Liver (tissue), 9 donors: ENCODE results near the gene TBL1X. TPM values are rescaled to one million over a fixed set of nuclear protein-coding genes. Genes with fewer than 3 reads are reported as not detected.

Experiments
- DNase-seq: peaks from one replicate; pipeline ENCODE4 v3.0.0-alpha.2; 2017; ENCODE audit warnings: low spot score
- H3K27ac ChIP-seq, 2 donors: one replicate each; pipeline ENCODE4 v1.7.0; 2013; ENCODE audit warnings: inconsistent platforms in 2 of 2, low read length in 2 of 2, control low read depth in 1 of 2, low read depth in 1 of 2, mild to moderate bottlenecking in 1 of 2
- H3K27me3 ChIP-seq, 4 donors: one replicate each; pipeline versions ENCODE4 v1.6.1 to v1.7.0; 2013; ENCODE audit warnings: low read length in 3 of 4, inconsistent platforms in 1 of 4, mild to moderate bottlenecking in 1 of 4, moderate library complexity in 1 of 4; ENCODE audit not compliant: control insufficient read depth in 4 of 4, insufficient read depth in 4 of 4
- H3K36me3 ChIP-seq, 4 donors: one replicate each; pipeline versions ENCODE4 v1.6.1 to v1.7.0; 2013; ENCODE audit warnings: low read length in 3 of 4, mild to moderate bottlenecking in 3 of 4, low read depth in 1 of 4, moderate library complexity in 1 of 4; ENCODE audit not compliant: control insufficient read depth in 4 of 4, insufficient read depth in 3 of 4
- H3K4me1 ChIP-seq, 4 donors: one replicate each; pipeline versions ENCODE4 v1.6.1 to v1.7.0; 2013; ENCODE audit warnings: low read length in 3 of 4, mild to moderate bottlenecking in 3 of 4, moderate library complexity in 1 of 4; ENCODE audit not compliant: control insufficient read depth in 4 of 4, insufficient read depth in 4 of 4
- H3K4me3 ChIP-seq, 3 donors: one replicate each; pipeline versions ENCODE4 v1.6.1 to v1.7.0; 2013; ENCODE audit warnings: low read length in 3 of 3, control low read depth in 1 of 3, low read depth in 1 of 3, mild to moderate bottlenecking in 1 of 3
- H3K9ac ChIP-seq, 2 donors: one replicate each; pipeline ENCODE4 v1.7.0; 2013; ENCODE audit warnings: low read length in 2 of 2, mild to moderate bottlenecking in 2 of 2, moderate library complexity in 2 of 2, control low read depth in 1 of 2, low read depth in 1 of 2
- H3K9me3 ChIP-seq, 4 donors: one replicate each; pipeline versions ENCODE4 v1.6.1 to v1.7.0; 2013; ENCODE audit warnings: low read length in 3 of 4; ENCODE audit not compliant: control insufficient read depth in 4 of 4
- CTCF ChIP-seq: fragments of 150-350 bp; IDR thresholded peaks from 2 replicates; pipeline ENCODE4 v1.5.1; 2017; ENCODE audit warnings: improper control_type of control experiment, low read depth, low read length; ENCODE audit not compliant: missing input control
- EGR1 ChIP-seq, 2 donors: IDR thresholded peaks; 2 replicates each; pipeline ENCODE4 v1.6.1; 2016 to 2018; ENCODE audit warnings: antibody characterized with exemption in 2 of 2, low read depth in 2 of 2
- FOXA1 ChIP-seq: IDR thresholded peaks from 2 replicates; pipeline ENCODE4 v1.6.1; 2016; ENCODE audit warnings: antibody characterized with exemption
- FOXA2 ChIP-seq: IDR thresholded peaks from 2 replicates; pipeline ENCODE4 v1.6.1; 2016; ENCODE audit warnings: antibody characterized with exemption
- HNF4A ChIP-seq, 2 donors: conservative IDR thresholded peaks; 2 replicates each; pipeline ENCODE4 v1.6.1; 2016; ENCODE audit warnings: antibody characterized with exemption in 2 of 2, mild to moderate bottlenecking in 2 of 2
- HNF4G ChIP-seq: IDR thresholded peaks from 2 replicates; pipeline ENCODE4 v1.6.1; 2016; ENCODE audit warnings: antibody characterized with exemption
- JUND ChIP-seq, 2 donors: IDR thresholded peaks; 2 replicates each; pipeline ENCODE4 v1.6.1; 2016; ENCODE audit warnings: antibody characterized with exemption in 2 of 2
- MAX ChIP-seq: IDR thresholded peaks from 2 replicates; pipeline ENCODE4 v1.6.1; 2016; ENCODE audit warnings: antibody characterized with exemption
- RAD21 ChIP-seq, 2 donors: IDR thresholded peaks; 2 replicates each; pipeline ENCODE4 v1.6.1; 2016; ENCODE audit warnings: antibody characterized with exemption in 2 of 2, mild to moderate bottlenecking in 2 of 2
- REST ChIP-seq: IDR thresholded peaks from 2 replicates; pipeline ENCODE4 v1.6.1; 2016; ENCODE audit warnings: antibody characterized with exemption, mild to moderate bottlenecking
- RXRA ChIP-seq, 2 donors: IDR thresholded peaks; 2 replicates each; pipeline ENCODE4 v1.6.1; 2017 to 2018; ENCODE audit warnings: antibody characterized with exemption in 2 of 2, mild to moderate bottlenecking in 1 of 2
- SP1 ChIP-seq: IDR thresholded peaks from 2 replicates; pipeline ENCODE4 v1.6.1; 2018; ENCODE audit warnings: antibody characterized with exemption, mild to moderate bottlenecking
- ZBTB33 ChIP-seq: IDR thresholded peaks from 2 replicates; pipeline ENCODE4 v1.6.1; 2016; ENCODE audit warnings: antibody characterized with exemption
- WGBS: extraction: QIAGEN DNeasy Blood & Tissue Kit; methylation state at CpG from one replicate; pipeline ENCODE4 v1.1.7; 2013; 5-methylcytosine and 5-hydroxymethylcytosine counted together
- polyA plus RNA-seq, 2 donors: library from polyadenylated mRNA; stranded (reverse) in 1 of 2; unstranded in 1 of 2; fragments of 200-250 nt in 1 of 2; fragments of >200 nt in 1 of 2; fragmentation: Nextera tagmentation in 1 of 2; extraction: Ambion mirVana in 1 of 2; gene quantifications; one replicate each; pipeline versions ENCODE4 v1.2.1 to v1.2.3, GENCODE V29; 2013 to 2015
- total RNA-seq, 2 donors: library from RNA; depleted of rRNA; stranded (reverse); fragments of >200 nt; gene quantifications; one replicate each; pipeline ENCODE4 v1.2.3, GENCODE V29; 2014
- donor health status: healthy.
- donor health status: healthy.
- donor health status: healthy.
- donor health status: healthy.
- donor health status: healthy.

Gene TBL1X
- total and polyA plus RNA-seq, 4 donors = 11.2 to 15.1 (median 11.8) TPM

GRCh38 chrX:9562851-9563250 is 98.0 kb downstream of the TBL1X start:
- DNase-seq = no peak
- Histone ChIP-seq H3K9ac (no peak overlapping the region), H3K36me3 (no peaks in the 10 kb centered on the region), H3K27ac (no peak overlapping the region), H3K4me1 (peaks cover 0 to 24% (median 18%) of the 10 kb centered on the region in 4 donors), H3K4me3 (no peak overlapping the region), H3K9me3 (no peaks in the 10 kb centered on the region), H3K27me3 (no peaks in the 10 kb centered on the region)
- TF ChIP-seq HNF4A (conservative IDR thresholded peaks at IDR 0.05) = peak in 1 of 2 donors; percentile 21
- no peak for TF ChIP-seq EGR1 (IDR thresholded peaks at IDR 0.05; ENCODE audit: low read depth in 2 of 2)
- 65% methylated on average over 8 of the region's 8 CpGs for WGBS

GRCh38 chrX:9566150-9566621 is 101.3 kb downstream of the TBL1X start:
- WGBS = 12% methylated on average over 6 of the region's 6 CpGs
- Histone ChIP-seq H3K9ac (no peak overlapping the region), H3K27ac (peak overlapping the region; percentile 40 to 85), H3K4me3 (no peak overlapping the region), H3K36me3 (no peaks in the 10 kb centered on the region), H3K9me3 (no peaks in the 10 kb centered on the region), H3K27me3 (no peaks in the 10 kb centered on the region), H3K4me1 (peaks cover 0 to 18% (median 13%) of the 10 kb centered on the region in 4 donors)
- no peak for DNase-seq
- TF ChIP-seq SP1 = peak; percentile 52
- TF ChIP-seq CTCF = peak; percentile 30
- TF ChIP-seq FOXA2 = no peak
- TF ChIP-seq RAD21 (IDR thresholded peaks at IDR 0.05) = peak; percentile 42 to 58
- TF ChIP-seq JUND (IDR thresholded peaks at IDR 0.05) = peak; percentile 61 to 79
- TF ChIP-seq EGR1 (IDR thresholded peaks at IDR 0.05; ENCODE audit: low read depth in 2 of 2) = no peak
- TF ChIP-seq FOXA1 = no peak
- peak; percentile 38 for TF ChIP-seq MAX
- TF ChIP-seq HNF4A (conservative IDR thresholded peaks at IDR 0.05) = peak; percentile 81 to 83
- peak; percentile 41 for TF ChIP-seq HNF4G
- TF ChIP-seq ZBTB33 = no peak
- peak; percentile 22 to 63 for TF ChIP-seq RXRA (IDR thresholded peaks at IDR 0.05)
- no peak for TF ChIP-seq REST
